Omental fat pad (tissue), 4 donors: Measurements from ENCODE around the gene ODF4. TPM values are rescaled to one million over a fixed set of nuclear protein-coding genes. Genes with fewer than 3 reads are reported as not detected.
"Not testable (repeated sequence)": the region's sequence is repeated elsewhere in the genome, so short reads cannot be mapped to it uniquely, and the experiment has no call there.

Experiments used
- ATAC-seq: fragments of 150-250 bp; one replicate; pipeline ENCODE4 v1.9.1; 2016; ENCODE audit warnings: mild to moderate bottlenecking, moderate library complexity; ENCODE audit not compliant: low FRiP score
- DNase-seq: peaks from one replicate; pipeline ENCODE4 v3.0.0-alpha.2; 2019; ENCODE audit warnings: low spot score
- total RNA-seq, 4 donors: library from RNA; depleted of rRNA; stranded (reverse); fragments of >200 nt; gene quantifications; one replicate each; pipeline ENCODE4 v1.1.0, GENCODE V29; 2016
- TF ChIP-seq, protein P1 (sequence below), 3 donors: fragments of 450-650 bp; IDR thresholded peaks; one replicate each; pipeline ENCODE4 v1.5.1; 2016 to 2017; ENCODE audit warnings: antibody characterized with exemption in 3 of 3, mild to moderate bottlenecking in 3 of 3, moderate library complexity in 2 of 3

The ODF4 gene
- total RNA-seq, 4 donors from 2014 or later = not detected

DNA sequence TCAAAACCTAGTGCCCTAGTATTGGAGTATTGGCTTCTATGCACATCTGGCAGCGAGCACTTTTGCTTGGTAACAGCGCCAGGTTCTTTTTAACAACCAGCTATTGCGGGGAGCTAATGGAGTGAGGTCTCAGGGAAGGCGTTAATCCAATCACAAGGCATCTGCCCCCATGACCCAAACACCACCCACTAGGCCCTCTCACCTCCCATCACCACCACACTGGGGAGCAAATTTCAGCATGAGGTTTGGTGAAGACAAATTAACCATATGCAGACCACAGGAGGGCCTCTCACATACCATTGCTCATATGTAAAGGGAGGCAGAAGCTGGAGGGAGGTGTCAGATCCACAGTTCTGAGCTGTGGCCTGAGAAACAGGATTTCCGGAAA is 893 bp upstream of the ODF4 start:
- TF ChIP-seq, protein P1, sequence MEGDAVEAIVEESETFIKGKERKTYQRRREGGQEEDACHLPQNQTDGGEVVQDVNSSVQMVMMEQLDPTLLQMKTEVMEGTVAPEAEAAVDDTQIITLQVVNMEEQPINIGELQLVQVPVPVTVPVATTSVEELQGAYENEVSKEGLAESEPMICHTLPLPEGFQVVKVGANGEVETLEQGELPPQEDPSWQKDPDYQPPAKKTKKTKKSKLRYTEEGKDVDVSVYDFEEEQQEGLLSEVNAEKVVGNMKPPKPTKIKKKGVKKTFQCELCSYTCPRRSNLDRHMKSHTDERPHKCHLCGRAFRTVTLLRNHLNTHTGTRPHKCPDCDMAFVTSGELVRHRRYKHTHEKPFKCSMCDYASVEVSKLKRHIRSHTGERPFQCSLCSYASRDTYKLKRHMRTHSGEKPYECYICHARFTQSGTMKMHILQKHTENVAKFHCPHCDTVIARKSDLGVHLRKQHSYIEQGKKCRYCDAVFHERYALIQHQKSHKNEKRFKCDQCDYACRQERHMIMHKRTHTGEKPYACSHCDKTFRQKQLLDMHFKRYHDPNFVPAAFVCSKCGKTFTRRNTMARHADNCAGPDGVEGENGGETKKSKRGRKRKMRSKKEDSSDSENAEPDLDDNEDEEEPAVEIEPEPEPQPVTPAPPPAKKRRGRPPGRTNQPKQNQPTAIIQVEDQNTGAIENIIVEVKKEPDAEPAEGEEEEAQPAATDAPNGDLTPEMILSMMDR (IDR thresholded peaks at IDR 0.05) = no peak
- DNase-seq = no peak
- ATAC-seq = no peak

DNA sequence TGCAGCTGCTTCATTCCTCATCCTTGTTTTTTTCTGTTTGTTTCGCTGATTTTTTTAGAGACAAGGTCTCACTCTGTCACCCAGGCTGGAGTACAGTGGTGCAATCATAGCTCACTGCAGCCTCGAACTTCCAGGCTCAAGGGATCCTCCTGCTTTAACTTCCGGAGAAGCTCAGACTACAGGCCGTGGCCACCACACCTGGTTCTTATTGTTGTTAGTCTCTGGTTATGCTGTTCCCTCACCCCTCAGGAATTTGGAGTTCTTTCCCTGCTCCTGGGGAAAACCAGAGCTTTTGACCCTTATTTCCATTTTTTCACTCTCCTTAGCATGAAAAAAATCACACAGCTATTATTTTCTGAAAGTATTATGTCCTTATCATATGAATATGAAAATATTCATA is 1.8 kb downstream of the ODF4 start:
- DNase-seq (no peak), ATAC-seq (no peak)
- TF ChIP-seq, protein P1 (IDR thresholded peaks at IDR 0.05) = no peak

DNA sequence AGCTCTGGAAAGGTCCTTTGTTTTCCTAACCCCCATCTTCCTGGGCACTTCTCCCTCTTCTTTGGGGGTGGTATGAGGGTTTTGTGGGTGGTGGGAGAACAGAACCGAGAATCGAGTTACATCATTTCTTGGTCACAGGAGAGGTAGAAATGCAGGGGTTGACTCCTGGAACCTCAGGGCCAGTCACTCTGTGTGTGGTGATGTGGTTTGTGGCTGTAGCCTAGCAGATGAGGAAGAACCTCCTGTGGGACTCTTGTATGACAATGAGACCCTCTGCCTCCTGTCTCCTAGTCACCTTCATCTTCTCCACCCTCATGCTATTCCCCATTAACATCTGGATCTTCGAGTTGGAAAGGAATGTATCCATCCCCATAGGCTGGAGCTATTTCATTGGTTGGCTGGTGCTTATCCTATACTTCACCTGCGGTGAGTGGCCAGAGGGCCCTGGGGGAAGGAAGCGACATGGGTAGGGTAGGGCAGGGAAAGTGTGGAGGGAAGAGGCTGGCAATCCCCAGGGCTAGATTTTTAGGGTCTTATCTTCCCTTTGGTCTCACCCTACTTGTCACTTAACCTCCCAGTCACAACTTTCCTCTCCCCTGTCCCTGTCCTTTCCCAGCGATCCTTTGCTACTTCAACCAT is 5.5 kb downstream of the ODF4 start:
- ATAC-seq (no peak), DNase-seq (no peak)
- TF ChIP-seq, protein P1 (IDR thresholded peaks at IDR 0.05) = no peak

DNA sequence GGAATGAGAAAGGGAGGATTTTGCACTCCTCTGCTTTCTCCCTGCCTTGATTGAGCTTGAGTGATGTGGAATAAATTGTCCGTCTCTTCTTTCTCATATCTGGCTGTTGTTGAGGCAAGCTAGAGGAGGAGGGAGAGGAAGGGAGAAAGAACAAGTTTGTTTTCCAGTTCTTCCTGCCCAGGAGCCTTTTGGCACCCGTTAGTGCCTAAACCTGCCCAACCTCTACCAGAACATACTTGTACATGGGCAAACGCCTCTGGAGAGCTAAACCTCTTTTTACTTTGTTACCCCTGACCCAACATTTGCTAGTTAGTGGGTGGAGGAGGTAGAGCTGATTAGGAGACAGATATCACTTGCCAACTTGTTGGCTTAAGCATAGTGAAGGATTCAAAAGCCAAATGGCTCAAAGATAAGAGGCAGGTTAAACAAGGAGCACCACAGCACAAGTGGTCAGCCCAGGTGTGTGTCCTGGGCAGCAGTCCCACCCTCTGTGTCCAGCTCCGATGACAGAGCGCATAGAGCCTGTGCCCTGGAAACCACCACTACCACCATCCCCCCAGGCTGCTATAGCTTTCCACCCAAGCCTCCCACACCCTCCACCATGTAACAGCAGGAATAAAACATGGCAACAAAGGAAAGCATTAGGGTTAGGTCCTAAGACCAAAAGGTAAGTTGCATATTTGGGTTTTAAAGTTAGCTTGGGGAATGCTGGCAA is 6.5 kb downstream of the ODF4 start:
- DNase-seq (no peak), ATAC-seq (no peak)
- TF ChIP-seq, protein P1 (IDR thresholded peaks at IDR 0.05) = no peak

DNA sequence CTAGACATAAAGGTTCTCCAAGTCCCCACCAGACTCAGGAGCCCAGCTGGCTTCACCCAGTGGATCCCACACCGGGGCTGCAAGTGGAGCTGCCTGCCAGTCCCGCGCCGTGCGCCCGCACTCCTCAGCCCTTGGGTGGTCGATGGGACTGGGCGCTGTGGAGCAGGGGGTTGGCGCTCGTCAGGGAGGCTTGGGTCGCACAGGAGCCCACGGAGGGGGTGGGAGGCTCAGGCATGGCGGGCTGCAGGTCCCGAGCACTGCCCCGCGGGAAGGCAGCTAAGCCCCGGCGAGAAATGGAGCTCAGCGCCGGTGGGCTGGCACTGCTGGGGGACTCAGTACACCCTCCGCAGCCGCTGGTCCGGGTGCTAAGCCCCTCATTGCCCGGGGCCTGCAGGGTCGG is 7.4 kb downstream of the ODF4 start:
- not testable (repeated sequence) for ATAC-seq, DNase-seq

DNA sequence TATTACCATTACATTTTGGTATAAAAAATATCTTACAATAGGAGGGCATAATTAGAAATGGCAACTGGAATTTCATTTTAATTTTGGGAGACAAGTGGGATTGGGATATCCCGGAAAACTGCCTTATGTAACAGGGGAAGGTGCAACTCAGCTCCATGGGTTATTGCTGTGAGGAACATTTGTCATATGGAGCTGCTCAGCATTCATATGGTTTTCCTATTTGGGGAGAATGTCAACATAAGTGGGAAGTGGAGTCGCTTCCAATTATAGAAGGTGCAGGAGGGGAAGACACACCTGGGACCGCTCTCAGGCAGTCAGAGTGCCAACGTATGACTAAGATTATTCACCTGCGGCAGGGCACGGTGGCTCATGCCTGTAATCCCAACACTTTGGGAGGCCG is 10.7 kb downstream of the ODF4 start:
- TF ChIP-seq, protein P1 (IDR thresholded peaks at IDR 0.05) = no peak
- ATAC-seq = no peak
- no peak for DNase-seq

DNA sequence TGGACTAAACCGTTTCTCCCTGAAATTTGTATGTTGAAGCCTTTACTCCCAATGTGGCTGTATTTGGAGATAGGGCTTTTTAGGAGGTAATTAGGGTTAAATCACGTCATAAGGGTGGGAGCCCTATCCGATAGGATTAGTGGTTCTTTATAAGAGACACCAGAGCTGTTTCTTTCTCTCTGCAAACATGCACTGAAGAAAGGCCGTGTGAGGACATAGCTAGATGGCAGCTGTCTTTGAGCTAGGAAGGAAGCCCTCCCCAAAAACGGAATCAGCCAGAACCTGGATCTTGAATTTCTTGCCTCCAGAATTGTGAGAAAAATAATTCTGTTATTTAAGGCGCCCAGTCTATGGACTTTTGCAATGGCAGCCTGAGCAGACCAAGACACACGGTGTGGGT is 14.1 kb downstream of the ODF4 start:
- TF ChIP-seq, protein P1 (IDR thresholded peaks at IDR 0.05) = no peak
- ATAC-seq (no peak), DNase-seq (no peak)
